Ishikawa (cell line): ENCODE results near the gene DAO.

Experiments used
- CEBPB ChIP-seq: IDR thresholded peaks from 2 replicates; pipeline ENCODE4 v1.6.1; 2012
- CREB1 ChIP-seq: IDR thresholded peaks from 2 replicates; pipeline ENCODE4 v1.6.1; 2012; ENCODE audit warnings: low read depth
- EGR1 ChIP-seq: IDR thresholded peaks from 2 replicates; pipeline ENCODE4 v1.6.1; 2012
- EP300 ChIP-seq: IDR thresholded peaks from 2 replicates; pipeline ENCODE4 v1.6.1; 2012; ENCODE audit warnings: borderline replicate concordance
- FOXM1 ChIP-seq: IDR thresholded peaks from 2 replicates; pipeline ENCODE4 v1.6.1; 2012; ENCODE audit warnings: low read depth, borderline replicate concordance
- NFIC ChIP-seq: IDR thresholded peaks from 2 replicates; pipeline ENCODE4 v1.6.1; 2012
- RAD21 ChIP-seq: IDR thresholded peaks from 2 replicates; pipeline ENCODE4 v1.6.1; 2012; ENCODE audit warnings: low read depth
- TAF1 ChIP-seq: IDR thresholded peaks from 2 replicates; pipeline ENCODE4 v1.6.1; 2012; ENCODE audit warnings: low read depth, mild to moderate bottlenecking
- TCF12 ChIP-seq: IDR thresholded peaks from 2 replicates; pipeline ENCODE4 v1.6.1; 2012; ENCODE audit warnings: low read depth
- TEAD4 ChIP-seq: IDR thresholded peaks from 2 replicates; pipeline ENCODE4 v1.6.1; 2012
- YY1 ChIP-seq: IDR thresholded peaks from 2 replicates; pipeline ENCODE4 v1.6.1; 2012; ENCODE audit warnings: low read depth
- ZBTB7A ChIP-seq: IDR thresholded peaks from 2 replicates; pipeline ENCODE4 v1.6.1; 2012; ENCODE audit warnings: low read depth
- TF ChIP-seq, protein P1 (sequence below): IDR thresholded peaks from 2 replicates; pipeline ENCODE4 v1.6.1; 2012
- TF ChIP-seq, protein P2 (sequence below): IDR thresholded peaks from 2 replicates; pipeline ENCODE4 v1.6.1; 2012; ENCODE audit warnings: low read depth, mild to moderate bottlenecking
- TF ChIP-seq, protein P3 (sequence below): IDR thresholded peaks from 2 replicates; pipeline ENCODE4 v1.6.1; 2012

Gene DAO

DNA sequence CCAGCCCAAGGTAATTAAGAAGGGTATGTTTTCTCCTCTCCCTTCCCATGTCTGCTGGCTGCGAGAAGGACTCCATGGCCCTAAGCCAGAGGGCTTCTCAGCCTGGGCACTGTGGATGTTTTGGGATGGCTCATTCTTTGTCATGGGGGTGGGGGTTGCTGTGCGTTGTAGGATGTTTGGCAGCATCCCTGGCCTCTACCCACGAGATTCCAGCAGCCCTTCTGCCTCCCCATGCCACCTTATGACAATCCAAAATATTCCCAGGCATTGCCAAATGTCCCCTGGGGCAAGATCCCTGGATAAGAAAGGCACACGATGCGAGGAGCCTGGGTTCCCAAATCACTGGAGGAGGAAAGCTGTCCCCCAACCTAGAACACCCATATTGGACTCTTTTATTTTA lies 36.4 kb downstream of the DAO start:
- TF ChIP-seq, protein P1, sequence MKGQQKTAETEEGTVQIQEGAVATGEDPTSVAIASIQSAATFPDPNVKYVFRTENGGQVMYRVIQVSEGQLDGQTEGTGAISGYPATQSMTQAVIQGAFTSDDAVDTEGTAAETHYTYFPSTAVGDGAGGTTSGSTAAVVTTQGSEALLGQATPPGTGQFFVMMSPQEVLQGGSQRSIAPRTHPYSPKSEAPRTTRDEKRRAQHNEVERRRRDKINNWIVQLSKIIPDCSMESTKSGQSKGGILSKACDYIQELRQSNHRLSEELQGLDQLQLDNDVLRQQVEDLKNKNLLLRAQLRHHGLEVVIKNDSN, result no peak

- TF ChIP-seq EGR1 (no peak), TCF12 (no peak), ZBTB7A (no peak)
These were observed 38.3 kb downstream of the DAO start for GRCh38 chr12:108918206-108918605.

DNA sequence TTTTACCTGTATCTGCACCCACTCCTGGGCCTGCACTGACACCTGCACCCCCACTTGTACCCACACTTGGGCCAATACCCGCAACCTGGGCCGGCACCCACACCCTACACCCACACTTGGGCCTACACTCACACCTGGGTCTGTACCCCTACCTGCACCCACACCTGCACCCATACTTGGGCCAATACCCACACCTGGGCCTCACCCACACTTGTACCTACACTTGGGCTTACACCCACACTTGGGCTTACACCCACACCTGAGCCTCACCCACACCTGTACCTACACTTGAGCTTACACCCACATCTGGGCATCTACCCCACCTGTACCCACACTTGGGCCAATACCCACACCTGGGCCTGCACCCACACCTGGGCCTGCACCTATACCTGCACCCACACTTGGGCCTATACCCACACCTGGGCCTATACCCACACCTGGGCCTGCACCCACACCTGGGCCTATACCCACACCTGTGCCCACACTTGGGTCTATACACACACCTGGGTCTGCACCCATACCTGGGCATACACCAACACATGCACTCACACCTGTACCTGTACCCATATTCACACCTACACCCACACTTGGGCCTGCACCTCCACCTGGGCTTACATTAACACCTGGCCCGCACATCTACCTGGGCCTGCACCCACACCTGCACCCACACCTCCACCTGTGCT lies 39.2 kb downstream of the DAO start:
- no peak for TF ChIP-seq EGR1
- TF ChIP-seq CEBPB, result no peak
- no peak for TF ChIP-seq RAD21
- TF ChIP-seq FOXM1, result no peak
- no peak for TF ChIP-seq YY1
- TF ChIP-seq, protein P1, result no peak
- TF ChIP-seq CREB1, result no peak
- no peak for TF ChIP-seq TCF12
- TF ChIP-seq NFIC, result no peak
- TF ChIP-seq, protein P2, sequence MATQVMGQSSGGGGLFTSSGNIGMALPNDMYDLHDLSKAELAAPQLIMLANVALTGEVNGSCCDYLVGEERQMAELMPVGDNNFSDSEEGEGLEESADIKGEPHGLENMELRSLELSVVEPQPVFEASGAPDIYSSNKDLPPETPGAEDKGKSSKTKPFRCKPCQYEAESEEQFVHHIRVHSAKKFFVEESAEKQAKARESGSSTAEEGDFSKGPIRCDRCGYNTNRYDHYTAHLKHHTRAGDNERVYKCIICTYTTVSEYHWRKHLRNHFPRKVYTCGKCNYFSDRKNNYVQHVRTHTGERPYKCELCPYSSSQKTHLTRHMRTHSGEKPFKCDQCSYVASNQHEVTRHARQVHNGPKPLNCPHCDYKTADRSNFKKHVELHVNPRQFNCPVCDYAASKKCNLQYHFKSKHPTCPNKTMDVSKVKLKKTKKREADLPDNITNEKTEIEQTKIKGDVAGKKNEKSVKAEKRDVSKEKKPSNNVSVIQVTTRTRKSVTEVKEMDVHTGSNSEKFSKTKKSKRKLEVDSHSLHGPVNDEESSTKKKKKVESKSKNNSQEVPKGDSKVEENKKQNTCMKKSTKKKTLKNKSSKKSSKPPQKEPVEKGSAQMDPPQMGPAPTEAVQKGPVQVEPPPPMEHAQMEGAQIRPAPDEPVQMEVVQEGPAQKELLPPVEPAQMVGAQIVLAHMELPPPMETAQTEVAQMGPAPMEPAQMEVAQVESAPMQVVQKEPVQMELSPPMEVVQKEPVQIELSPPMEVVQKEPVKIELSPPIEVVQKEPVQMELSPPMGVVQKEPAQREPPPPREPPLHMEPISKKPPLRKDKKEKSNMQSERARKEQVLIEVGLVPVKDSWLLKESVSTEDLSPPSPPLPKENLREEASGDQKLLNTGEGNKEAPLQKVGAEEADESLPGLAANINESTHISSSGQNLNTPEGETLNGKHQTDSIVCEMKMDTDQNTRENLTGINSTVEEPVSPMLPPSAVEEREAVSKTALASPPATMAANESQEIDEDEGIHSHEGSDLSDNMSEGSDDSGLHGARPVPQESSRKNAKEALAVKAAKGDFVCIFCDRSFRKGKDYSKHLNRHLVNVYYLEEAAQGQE, result no peak
- TF ChIP-seq, protein P3, sequence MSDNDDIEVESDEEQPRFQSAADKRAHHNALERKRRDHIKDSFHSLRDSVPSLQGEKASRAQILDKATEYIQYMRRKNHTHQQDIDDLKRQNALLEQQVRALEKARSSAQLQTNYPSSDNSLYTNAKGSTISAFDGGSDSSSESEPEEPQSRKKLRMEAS, result no peak
- no peak for TF ChIP-seq ZBTB7A
- no peak for TF ChIP-seq EP300
- no peak for TF ChIP-seq TAF1

DNA sequence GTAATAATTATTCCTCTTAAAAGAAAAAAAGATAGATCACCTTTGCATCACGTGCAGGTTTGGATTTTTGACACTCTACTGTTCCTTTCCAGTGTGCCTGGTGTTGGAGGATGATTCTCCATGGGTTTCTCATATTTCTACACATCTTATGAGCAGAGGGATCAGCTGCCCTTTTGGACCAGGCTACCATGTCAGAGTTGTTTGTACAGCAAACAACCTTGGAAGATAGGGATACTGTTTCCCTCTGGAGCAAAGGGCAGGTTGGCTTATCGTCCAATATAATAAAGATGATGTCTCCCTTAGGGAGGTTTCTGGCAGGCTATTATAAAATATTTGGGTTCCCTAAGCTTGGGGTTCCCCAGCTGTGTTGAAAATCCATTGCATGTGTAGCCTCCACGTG lies 42.1 kb downstream of the DAO start:
- TF ChIP-seq TAF1 (no peak), RAD21 (no peak), EP300 (no peak), TEAD4 (no peak), CEBPB (no peak), NFIC (no peak), TCF12 (no peak), ZBTB7A (no peak), YY1 (no peak), FOXM1 (no peak), CREB1 (no peak), EGR1 (no peak)
- TF ChIP-seq, protein P1, result no peak
- TF ChIP-seq, protein P2, result no peak
- TF ChIP-seq, protein P3, result no peak

GRCh38 chr12:108922918-108923317 lies 43.0 kb downstream of the DAO start:
- TF ChIP-seq CEBPB (no peak), TAF1 (no peak), EP300 (no peak), TCF12 (no peak), FOXM1 (no peak)
- TF ChIP-seq, protein P3, result no peak

GRCh38 chr12:108928695-108929094 lies 48.8 kb downstream of the DAO start:
- TF ChIP-seq FOXM1 (no peak), TCF12 (no peak), NFIC (no peak), YY1 (no peak), ZBTB7A (no peak), TEAD4 (no peak), EP300 (no peak), TAF1 (no peak), RAD21 (no peak), CREB1 (no peak), EGR1 (no peak), CEBPB (no peak)
- TF ChIP-seq, protein P3, result no peak
- TF ChIP-seq, protein P1, result no peak
- TF ChIP-seq, protein P2, result no peak
